Fibroblast of mammary gland (primary cell): ENCODE data around the gene GALNT2.
A peak's percentile ranks its signal among the peaks of the same experiment; 100 is the strongest.

Experiments used
- DNase-seq: peaks from one replicate; pipeline ENCODE4 v3.0.0-alpha.2; 2010; ENCODE audit warnings: low read depth
- H3K4me3 ChIP-seq: 2 replicates; pipeline ENCODE4 v1.5.1; 2011; ENCODE audit warnings: low read depth, mild to moderate bottlenecking, low read length, moderate library complexity; ENCODE audit not compliant: control insufficient read depth
- CTCF ChIP-seq: conservative IDR thresholded peaks from 2 replicates; pipeline ENCODE4 v1.5.1; 2011; ENCODE audit warnings: low read depth, low read length, inconsistent platforms; ENCODE audit not compliant: control insufficient read depth, insufficient read depth

The GALNT2 gene

DNA sequence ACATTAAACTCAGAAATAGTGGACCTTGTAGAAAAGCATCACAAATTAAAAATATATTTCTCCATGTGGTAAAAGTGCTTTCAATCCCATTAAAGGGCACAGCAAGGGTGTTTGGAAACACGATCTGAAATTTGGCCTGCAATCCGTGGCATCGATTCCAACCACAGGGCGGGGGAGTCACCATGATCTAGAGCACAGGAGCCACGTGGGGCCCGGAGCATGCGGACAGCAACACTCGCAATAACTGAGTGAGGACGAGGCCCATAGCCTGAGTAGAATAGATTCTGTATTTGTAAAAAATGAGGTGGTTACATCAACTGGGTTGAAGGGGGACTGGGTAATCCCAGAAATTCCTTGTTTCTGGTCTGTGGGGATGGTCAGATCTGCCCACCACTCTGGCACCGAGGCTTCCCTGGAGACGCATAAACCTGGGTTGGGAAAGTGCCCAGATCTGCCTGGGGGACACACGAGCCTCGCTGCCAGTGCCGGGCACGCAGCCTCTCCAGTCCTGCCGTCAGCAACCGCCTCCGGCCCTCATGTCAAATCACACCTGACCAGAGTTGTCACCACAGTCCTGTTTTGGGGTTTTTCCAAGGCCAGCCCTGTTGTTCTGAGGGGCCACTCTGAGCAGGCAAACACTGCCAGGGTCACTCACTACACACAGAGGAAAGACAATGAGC lies 254.8 kb downstream of the GALNT2 start:
- H3K4me3 ChIP-seq, result no peak overlapping the region
- no peak for TF ChIP-seq CTCF
- no peak for DNase-seq

- no peak for TF ChIP-seq CTCF
- no peak overlapping the region for H3K4me3 ChIP-seq
- no peak for DNase-seq
Observed at GRCh38 chr1:230322421-230322756, 255.4 kb downstream of the GALNT2 start.

DNA sequence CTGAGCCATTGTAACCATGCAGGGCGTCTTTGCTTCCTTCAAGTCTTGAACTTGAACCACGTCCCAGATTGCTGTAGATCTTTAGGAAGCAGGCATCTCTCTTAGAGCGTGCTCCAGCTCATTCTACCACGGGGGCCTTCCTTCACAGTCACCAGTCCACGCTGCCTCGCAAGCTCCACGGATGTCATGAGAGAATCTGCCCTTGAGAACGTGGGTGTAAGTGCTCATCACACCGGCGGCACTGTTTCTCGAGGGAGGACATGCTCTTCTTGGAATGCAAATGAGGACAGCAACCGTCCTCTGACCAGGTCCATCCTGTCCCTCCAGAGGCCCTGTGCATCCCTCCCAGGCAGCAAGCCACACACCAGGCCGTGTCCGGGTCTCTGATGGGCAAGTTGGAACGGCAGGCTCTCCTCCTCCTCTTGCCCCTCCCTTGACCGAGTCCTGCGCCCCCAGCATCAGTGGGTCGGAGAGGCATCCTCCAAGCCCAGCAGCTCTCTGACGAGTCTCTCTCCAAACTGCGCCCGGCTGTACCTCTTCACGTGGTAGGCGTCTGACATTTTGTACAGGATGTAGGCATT lies 256.0 kb downstream of the GALNT2 start:
- TF ChIP-seq CTCF, result no peak
- no peak for DNase-seq
- H3K4me3 ChIP-seq, result no peak overlapping the region

DNA sequence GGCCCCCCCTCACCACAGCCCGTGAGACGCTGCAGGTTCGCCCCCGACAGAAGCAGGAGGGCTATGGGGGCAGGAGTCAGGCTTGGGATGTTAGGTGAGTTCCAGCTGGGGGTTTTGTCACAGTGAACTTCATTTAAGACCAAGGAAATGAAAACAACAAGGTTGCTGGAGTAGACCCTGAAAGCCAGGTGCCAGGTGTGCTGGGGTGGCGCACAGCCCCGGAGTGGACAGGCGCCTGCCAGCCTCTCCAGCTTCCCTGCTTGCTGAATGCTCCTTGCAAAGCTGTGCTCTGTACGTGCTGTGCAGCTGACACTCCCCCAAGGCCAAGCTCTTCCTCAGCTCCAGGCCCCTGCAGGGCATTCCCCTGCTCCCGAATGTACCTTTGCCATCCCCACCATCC lies 256.6 kb downstream of the GALNT2 start:
- DNase-seq, result no peak
- TF ChIP-seq CTCF, result no peak
- H3K4me3 ChIP-seq, result no peak overlapping the region

GRCh38 chr1:230326971-230327891 lies 260.2 kb downstream of the GALNT2 start:
- H3K4me3 ChIP-seq, result no peak overlapping the region
- peak; percentile 29 for DNase-seq
- TF ChIP-seq CTCF, result no peak

- TF ChIP-seq CTCF, result no peak
- H3K4me3 ChIP-seq, result no peak overlapping the region
- no peak for DNase-seq
Observed at GRCh38 chr1:230327892-230328284, 260.9 kb downstream of the GALNT2 start.
